CD4-positive, alpha-beta memory T cell (primary cell): ENCODE results near the gene RPL23. TPM values are rescaled to one million over a fixed set of nuclear protein-coding genes. Genes with fewer than 3 reads are reported as not detected.

ENCODE experiments used
- CTCF ChIA-PET: fragments of 350-600 bp; sonication (Branson Sonifier 250); formaldehyde crosslinking; loops from one replicate; lab custom pipeline; 2021; ENCODE audit warnings: inconsistent platforms; ENCODE audit not compliant: partially characterized antibody; lab: Charles Lee
- POLR2A ChIA-PET: fragments of 350-600 bp; sonication (Branson Sonifier 250); formaldehyde crosslinking; loops from one replicate; lab custom pipeline; 2021; ENCODE audit not compliant: partially characterized antibody; lab: Charles Lee
- DNase-seq, 5 donors: peaks; one replicate each; pipeline versions ENCODE4 v3.0.0 to v3.0.0-alpha.2; 2020 to 2022; ENCODE audit warnings: mixed read lengths in 1 of 5
- H3K27ac ChIP-seq: one replicate; pipeline ENCODE4 v1.7.0; 2013; ENCODE audit warnings: low read depth, low read length
- H3K27me3 ChIP-seq: 2 replicates; pipeline ENCODE4 v1.7.0; 2013; ENCODE audit warnings: mild to moderate bottlenecking, low read length, moderate library complexity; ENCODE audit not compliant: insufficient read depth
- H3K36me3 ChIP-seq: 2 replicates; pipeline ENCODE4 v1.7.0; 2013; ENCODE audit warnings: mild to moderate bottlenecking, low read length, moderate library complexity; ENCODE audit not compliant: insufficient read depth
- H3K4me1 ChIP-seq: 2 replicates; pipeline ENCODE4 v1.7.0; 2013; ENCODE audit warnings: mild to moderate bottlenecking, low read length, moderate library complexity; ENCODE audit not compliant: insufficient read depth
- H3K4me3 ChIP-seq, 2 donors: one replicate each; pipeline ENCODE4 v1.7.0; 2013; ENCODE audit warnings: low read length in 2 of 2, mild to moderate bottlenecking in 1 of 2
- H3K9me3 ChIP-seq, 2 donors: one replicate each; pipeline ENCODE4 v1.7.0; 2013; ENCODE audit warnings: low read length in 2 of 2, control low read depth in 1 of 2; ENCODE audit not compliant: control insufficient read depth in 1 of 2
- H3K27ac Mint-ChIP-seq, 7 donors: one replicate each; pipeline ENCODE4 v1.8.0; 2020 to 2021; ENCODE audit warnings: mixed read lengths in 7 of 7, mild to moderate bottlenecking in 6 of 7, inconsistent platforms in 3 of 7, moderate library complexity in 3 of 7
- H3K27me3 Mint-ChIP-seq, 2 donors: one replicate each; pipeline ENCODE4 v1.8.0; 2020 to 2021; ENCODE audit warnings: mixed read lengths in 2 of 2
- H3K36me3 Mint-ChIP-seq, 2 donors: one replicate each; pipeline ENCODE4 v1.8.0; 2020 to 2021; ENCODE audit warnings: mixed read lengths in 2 of 2, inconsistent platforms in 1 of 2, mild to moderate bottlenecking in 1 of 2
- H3K4me1 Mint-ChIP-seq, 4 donors: one replicate each; pipeline ENCODE4 v1.8.0; 2020 to 2021; ENCODE audit warnings: mixed read lengths in 4 of 4, mild to moderate bottlenecking in 1 of 4
- H3K4me3 Mint-ChIP-seq, 8 donors: one replicate each; pipeline ENCODE4 v1.8.0; 2020 to 2021; ENCODE audit warnings: mixed read lengths in 8 of 8, mild to moderate bottlenecking in 7 of 8, moderate library complexity in 6 of 8, inconsistent platforms in 3 of 8
- H3K9me3 Mint-ChIP-seq, 8 donors: one replicate each; pipeline ENCODE4 v1.8.0; 2020 to 2021; ENCODE audit warnings: mixed read lengths in 8 of 8, mild to moderate bottlenecking in 5 of 8, inconsistent platforms in 3 of 8, moderate library complexity in 1 of 8
- intact Hi-C: fragments of 100-400 bp; cut with micrococcal nuclease; formaldehyde crosslinking; loops from one replicate; pipeline ENCODE4 v1.15.1; 2023
- polyA plus RNA-seq, 2 donors: library from polyadenylated mRNA; unstranded; fragments of 300-500 nt; fragmentation: Illumina TruSeq; gene quantifications; one replicate each; pipeline ENCODE4 v1.2.3, GENCODE V29; 2021
- total RNA-seq, 2 experiments: library from RNA; stranded (reverse); gene quantifications; one replicate each; pipeline ENCODE4 v1.2.3, GENCODE V29; 2021

RPL23 gene
- total RNA-seq (1,000 to 10,000 TPM; 1,511 to 1,572 TPM), polyA plus RNA-seq (1,000 to 10,000 TPM in 1 of 2 donors, 100 to 1,000 TPM in 1; 728 to 1,314 TPM)

DNA sequence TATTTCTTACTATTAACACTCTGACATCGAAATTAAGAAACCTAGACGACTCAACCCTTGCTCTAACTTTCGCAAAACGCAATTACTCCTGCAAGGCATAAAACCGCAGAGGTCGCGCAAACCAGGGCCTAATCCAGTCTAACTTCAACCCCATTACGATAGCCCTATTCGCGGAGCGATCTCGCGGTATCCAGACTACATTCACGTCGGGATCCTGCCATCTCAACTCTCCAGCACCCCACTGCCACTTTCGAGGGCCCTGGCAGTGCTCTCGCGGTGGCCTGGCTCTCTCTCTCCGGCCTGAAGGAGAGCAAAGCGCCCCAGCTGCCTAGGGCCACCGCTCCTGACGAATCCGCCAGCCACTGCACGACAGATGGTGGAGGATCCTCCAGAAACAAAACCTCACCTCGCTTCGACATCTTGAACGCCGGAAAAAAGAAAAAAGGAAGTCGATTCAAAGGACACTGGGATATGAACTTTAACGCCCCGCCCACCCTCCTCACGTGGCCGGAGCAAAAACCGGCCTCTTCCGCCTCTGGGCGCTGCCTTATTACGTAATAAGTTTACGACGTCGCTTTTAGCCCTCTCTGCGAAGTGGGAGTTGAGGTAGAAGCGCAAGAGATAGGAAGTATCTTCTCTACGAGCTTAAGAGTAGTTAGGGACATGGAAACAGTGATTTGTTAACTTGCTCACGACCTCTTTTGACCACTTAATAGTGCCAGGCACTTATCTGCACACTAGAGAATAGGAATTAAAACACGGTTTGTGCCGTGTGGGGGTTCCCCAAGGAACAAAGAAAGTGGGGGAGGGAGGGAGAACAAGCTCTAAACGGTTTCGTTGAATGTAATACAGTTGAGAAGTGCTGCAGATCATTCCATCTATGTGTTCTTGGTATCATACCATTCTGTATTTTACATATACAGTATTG lies at the start of gene RPL23:
Gene RPL23 (minus strand): TSS at position 430 of the 928 bp plus-strand sequence. CDS start 11 bp downstream, at position 419.
- peaks cover 34% of the 10 kb centered on the region for H3K4me1 ChIP-seq
- intact Hi-C loops = loop anchor here (1.0 to 5.0 kb wide), 6 partner anchors 16 to 299 kb away; partner anchors contain the start of genes CWC25, PIP4K2B, PLXDC1 and PSMB3
- H3K36me3 ChIP-seq = peaks cover 31% of the 10 kb centered on the region
- Mint-ChIP-seq H3K36me3 (peaks cover 39 to 50% of the 10 kb centered on the region in 2 donors), H3K27me3 (no peaks in the 10 kb centered on the region), H3K4me3 (peak within 1 kb of the TSS; percentile 88 to 97 (median 95)), H3K4me1 (peaks cover 30 to 45% (median 37%) of the 10 kb centered on the region in 4 donors), H3K27ac (peak within 1 kb of the TSS; percentile 97 to 100 (median 99)), H3K9me3 (peaks cover 0 to 6% (median 0%) of the 10 kb centered on the region in 8 donors)
- peak within 1 kb of the TSS; percentile 87 for H3K27ac ChIP-seq
- CTCF ChIA-PET = interaction anchor here (0.7 to 2.6 kb wide), 13 partner anchors 11 to 391 kb away, joined by 3 to 40 read pairs (median 4); partner anchors contain the start of genes CWC25, LASP1 and LASP1NB
- POLR2A ChIA-PET = interaction anchor here (0.6 to 5.4 kb wide), 37 partner anchors 11 to 609 kb away, joined by 3 to 229 read pairs (median 6); partner anchors contain the start of genes CWC25, FBXO47, LASP1 and LASP1NB
- H3K9me3 ChIP-seq = no peaks in the 10 kb centered on the region
- H3K27me3 ChIP-seq = no peaks in the 10 kb centered on the region
- peak; percentile 90 to 94 (median 92) for DNase-seq
- peak within 1 kb of the TSS; percentile 75 to 81 for H3K4me3 ChIP-seq

DNA sequence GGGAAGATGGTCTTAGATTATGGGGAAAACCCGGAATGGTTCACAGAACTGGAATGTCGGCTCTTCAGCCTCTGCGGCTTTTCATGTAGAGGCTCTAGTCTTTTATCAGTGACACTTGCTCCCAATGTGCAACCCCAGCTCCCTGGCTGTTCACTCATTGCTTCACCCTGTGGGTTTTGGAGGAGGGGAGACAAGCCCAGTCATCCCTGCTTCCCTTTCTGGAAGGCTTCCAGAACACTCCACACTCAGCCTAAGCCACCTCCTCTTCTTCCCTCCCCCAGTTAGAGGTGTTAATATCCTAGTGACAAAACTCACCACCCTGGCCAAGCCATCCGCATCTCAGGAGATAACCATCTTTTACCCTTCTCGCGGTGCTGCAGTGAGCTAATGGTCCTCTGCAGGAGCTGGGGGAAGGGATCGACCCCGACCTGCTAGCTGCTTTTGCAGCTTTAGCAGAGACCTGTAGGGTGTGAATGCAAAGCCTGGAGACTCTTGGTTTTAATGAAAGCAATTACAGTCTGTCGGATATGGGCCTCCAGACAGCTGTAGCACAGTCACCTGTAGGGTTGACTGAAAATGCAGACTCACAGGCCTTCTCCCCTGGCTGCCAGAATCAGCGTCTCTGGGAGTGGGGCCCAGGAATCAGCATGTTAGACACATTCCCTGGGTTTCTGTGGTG lies 47.6 kb upstream of the RPL23 start:
- Histone ChIP-seq H3K4me1 (peaks cover 71% of the 10 kb centered on the region), H3K9me3 (no peaks in the 10 kb centered on the region), H3K36me3 (peaks cover 26% of the 10 kb centered on the region), H3K27ac (peak overlapping the region; percentile 26), H3K27me3 (no peaks in the 10 kb centered on the region), H3K4me3 (no peak overlapping the region)
- H3K4me3 Mint-ChIP-seq = peak overlapping the region in 6 of 8 donors; percentile 47 to 87 (median 71)
- no peaks in the 10 kb centered on the region for H3K9me3 Mint-ChIP-seq
- peaks cover 23 to 46% of the 10 kb centered on the region in 2 donors for H3K36me3 Mint-ChIP-seq
- ChIA-PET POLR2A (interaction anchor here (0.8 to 4.5 kb wide), 8 partner anchors 11 to 102 kb away, joined by 3 to 42 read pairs (median 4); partner anchors contain the start of genes LASP1, LASP1NB and RPL23), CTCF (interaction anchor here (1.2 to 6.4 kb wide), 5 partner anchors 23 to 82 kb away, joined by 3 to 41 read pairs (median 6); partner anchors contain the start of gene LASP1)
- H3K27me3 Mint-ChIP-seq = no peaks in the 10 kb centered on the region
- peak overlapping the region; percentile 77 to 92 (median 86) for H3K27ac Mint-ChIP-seq
- peak in 2 of 5 donors; percentile 24 to 74 for DNase-seq
- peaks cover 42 to 74% (median 55%) of the 10 kb centered on the region in 4 donors for H3K4me1 Mint-ChIP-seq
- intact Hi-C loops = no loop called here

DNA sequence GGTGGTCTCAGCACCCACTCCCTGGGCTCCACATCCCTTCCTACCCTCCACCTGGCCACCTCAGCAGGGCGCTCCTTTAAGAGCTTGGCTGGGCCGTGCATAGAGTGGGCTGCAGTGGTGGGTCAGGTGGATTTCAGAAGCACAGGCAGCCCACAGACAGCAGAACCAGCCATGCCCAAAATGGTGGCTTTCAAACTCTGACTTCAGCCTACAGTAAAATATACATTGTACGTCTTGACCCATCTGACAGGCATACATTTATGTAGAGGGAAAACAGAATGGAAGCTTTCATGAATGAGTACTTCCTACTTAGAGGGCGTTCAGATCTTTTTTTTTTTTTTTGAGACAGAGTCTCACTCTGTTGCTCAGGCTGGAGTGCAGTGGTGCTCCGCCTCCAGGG lies 45.9 kb upstream of the RPL23 start:
- H3K4me1 Mint-ChIP-seq = peaks cover 40 to 76% (median 57%) of the 10 kb centered on the region in 4 donors
- no peaks in the 10 kb centered on the region for H3K27me3 Mint-ChIP-seq
- intact Hi-C loops = loop anchor here (2.0 kb wide), 2 partner anchors 17 to 47 kb away; partner anchors contain the start of gene RPL23
- H3K4me1 ChIP-seq = peaks cover 83% of the 10 kb centered on the region
- H3K4me3 ChIP-seq = peak overlapping the region; percentile 36 to 57
- peak overlapping the region; percentile 90 to 98 (median 97) for H3K27ac Mint-ChIP-seq
- H3K9me3 ChIP-seq = no peaks in the 10 kb centered on the region
- no peak for DNase-seq
- POLR2A ChIA-PET = interaction anchor here (0.7 to 4.5 kb wide), 12 partner anchors 7 to 254 kb away, joined by 3 to 133 read pairs (median 6); partner anchors contain the start of genes LASP1, LASP1NB, PSMB3 and RPL23
- H3K4me3 Mint-ChIP-seq = peak overlapping the region; percentile 66 to 93 (median 88)
- H3K27me3 ChIP-seq = no peaks in the 10 kb centered on the region
- H3K27ac ChIP-seq = peak overlapping the region; percentile 85
- CTCF ChIA-PET = interaction anchor here (0.9 to 6.4 kb wide), 5 partner anchors 15 to 32 kb away, joined by 3 to 41 read pairs (median 5); partner anchors contain the start of gene LASP1
- H3K9me3 Mint-ChIP-seq = no peaks in the 10 kb centered on the region
- peaks cover 28% of the 10 kb centered on the region for H3K36me3 ChIP-seq
- peaks cover 17 to 47% of the 10 kb centered on the region in 2 donors for H3K36me3 Mint-ChIP-seq

DNA sequence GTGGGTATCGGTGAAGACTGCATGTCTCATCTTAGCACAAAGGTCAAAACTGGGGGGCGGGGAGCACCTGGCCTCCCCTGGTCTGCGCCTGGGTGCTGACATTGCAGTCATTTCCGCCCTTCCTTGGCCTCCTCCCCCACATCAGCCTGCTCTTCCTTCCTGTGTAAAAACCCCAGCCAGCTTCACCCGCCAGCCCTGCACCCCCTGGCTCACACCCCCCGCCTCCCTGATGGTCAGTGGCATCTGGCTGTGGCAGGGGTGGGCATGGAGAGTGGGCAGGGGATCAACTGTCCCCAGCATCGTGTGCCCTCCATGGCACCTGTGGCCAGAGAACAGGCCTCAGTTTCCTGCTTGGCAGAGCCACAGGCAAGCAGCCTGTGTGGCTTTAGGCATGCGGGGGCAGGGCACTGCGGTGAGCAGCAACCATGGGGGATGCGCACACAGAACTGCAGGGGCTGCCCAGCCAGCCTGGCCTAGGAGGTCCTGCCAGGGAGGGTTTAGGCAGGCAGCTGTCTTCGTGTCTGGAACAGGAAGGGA lies 45.4 kb upstream of the RPL23 start:
- Mint-ChIP-seq H3K27me3 (no peaks in the 10 kb centered on the region), H3K27ac (peak overlapping the region; percentile 90 to 98 (median 97)), H3K4me3 (peak overlapping the region; percentile 66 to 93 (median 88)), H3K9me3 (no peaks in the 10 kb centered on the region), H3K4me1 (peaks cover 40 to 79% (median 62%) of the 10 kb centered on the region in 4 donors), H3K36me3 (peaks cover 12 to 48% of the 10 kb centered on the region in 2 donors)
- H3K4me1 ChIP-seq = peaks cover 88% of the 10 kb centered on the region
- ChIA-PET CTCF (interaction anchor here (1.1 to 6.4 kb wide), 5 partner anchors 15 to 84 kb away, joined by 3 to 41 read pairs (median 6); partner anchors contain the start of gene LASP1), POLR2A (interaction anchor here (0.7 to 4.5 kb wide), 21 partner anchors 8 to 254 kb away, joined by 3 to 133 read pairs (median 4); partner anchors contain the start of genes CWC25, LASP1, LASP1NB and PSMB3)
- H3K27me3 ChIP-seq = no peaks in the 10 kb centered on the region
- peaks cover 26% of the 10 kb centered on the region for H3K36me3 ChIP-seq
- peak; percentile 71 to 93 (median 79) for DNase-seq
- H3K4me3 ChIP-seq = peak overlapping the region; percentile 36 to 57
- intact Hi-C loops = loop anchor here (1.0 to 2.0 kb wide), 3 partner anchors 16 to 46 kb away; partner anchors contain the start of gene RPL23
- peak overlapping the region; percentile 85 for H3K27ac ChIP-seq
- H3K9me3 ChIP-seq = no peaks in the 10 kb centered on the region

DNA sequence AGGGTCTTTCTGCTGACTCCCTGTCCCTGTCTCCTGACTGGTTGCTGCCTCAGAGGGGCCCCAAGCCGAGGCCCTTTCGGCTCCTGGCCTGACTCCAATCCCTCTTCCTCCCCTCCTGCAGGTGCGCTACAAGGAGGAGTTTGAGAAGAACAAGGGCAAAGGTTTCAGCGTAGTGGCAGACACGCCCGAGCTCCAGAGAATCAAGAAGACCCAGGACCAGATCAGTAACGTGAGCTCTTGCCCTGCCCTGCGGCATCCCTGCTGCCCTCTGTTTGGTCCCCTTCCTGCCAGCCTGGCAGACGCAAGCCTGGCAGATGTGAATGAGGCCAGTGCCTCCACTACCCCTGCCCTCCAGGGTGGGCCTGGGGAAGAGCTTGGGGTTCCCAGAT lies 44.8 kb upstream of the RPL23 start:
- peak overlapping the region; percentile 90 to 98 (median 97) for H3K27ac Mint-ChIP-seq
- Histone ChIP-seq H3K4me3 (peak overlapping the region in 1 of 2 donors; percentile 54), H3K4me1 (peaks cover 91% of the 10 kb centered on the region), H3K27ac (peak overlapping the region; percentile 85), H3K27me3 (no peaks in the 10 kb centered on the region), H3K36me3 (peaks cover 20% of the 10 kb centered on the region), H3K9me3 (no peaks in the 10 kb centered on the region)
- H3K4me1 Mint-ChIP-seq = peaks cover 45 to 79% (median 64%) of the 10 kb centered on the region in 4 donors
- peaks cover 8 to 43% of the 10 kb centered on the region in 2 donors for H3K36me3 Mint-ChIP-seq
- peak in 4 of 5 donors; percentile 28 to 46 (median 30) for DNase-seq
- POLR2A ChIA-PET = interaction anchor here (0.6 to 4.5 kb wide), 20 partner anchors 8 to 255 kb away, joined by 3 to 133 read pairs (median 4); partner anchors contain the start of genes CWC25, LASP1, LASP1NB and PSMB3
- intact Hi-C loops = loop anchor here (1.0 to 2.0 kb wide), 3 partner anchors 15 to 45 kb away; partner anchors contain the start of gene RPL23
- peak overlapping the region; percentile 66 to 93 (median 88) for H3K4me3 Mint-ChIP-seq
- no peaks in the 10 kb centered on the region for H3K27me3 Mint-ChIP-seq
- H3K9me3 Mint-ChIP-seq = no peaks in the 10 kb centered on the region
- CTCF ChIA-PET = interaction anchor here (0.8 to 6.4 kb wide), 5 partner anchors 14 to 84 kb away, joined by 3 to 41 read pairs (median 6); partner anchors contain the start of gene LASP1
